Fibroblast of villous mesenchyme (primary cell): Measurements from ENCODE around the gene TMEM259. TPM values are rescaled to one million over a fixed set of nuclear protein-coding genes. Genes with fewer than 3 reads are reported as not detected.
A peak's percentile ranks its signal among the peaks of the same experiment; 100 is the strongest.

Source experiments
- DNase-seq: peaks from one replicate; pipeline ENCODE4 v3.0.0-alpha.2; 2010; ENCODE audit warnings: low read depth
- H3K4me3 ChIP-seq: 2 replicates; pipeline ENCODE4 v1.5.1; 2011; ENCODE audit warnings: low read depth, mild to moderate bottlenecking, low read length
- CTCF ChIP-seq: IDR thresholded peaks from 2 replicates; pipeline ENCODE4 v1.5.1; 2012; ENCODE audit warnings: low read depth, mild to moderate bottlenecking, low read length; ENCODE audit not compliant: insufficient read depth
- small RNA-seq: library from RNA; depleted of rRNA; stranded (forward); fragments of <200 nt; gene quantifications from one replicate; pipeline ENCODE3, GENCODE V24; 2012
- total RNA-seq: library from RNA; depleted of rRNA; stranded (reverse); fragments of >200 nt; gene quantifications from 2 replicates; pipeline ENCODE4 v1.2.3, GENCODE V29; 2012

Gene TMEM259
- total RNA-seq, 1 donor = 84.6 TPM

GRCh38 chr19:963486-963951, 57.4 kb downstream of the TMEM259 start:
- TF ChIP-seq CTCF = no peak
- no peak overlapping the region for H3K4me3 ChIP-seq
- DNase-seq = no peak

GRCh38 chr19:962683-963400, 58.1 kb downstream of the TMEM259 start:
- DNase-seq = no peak
- no peak for TF ChIP-seq CTCF
- H3K4me3 ChIP-seq = no peak overlapping the region

GRCh38 chr19:961866-962620, 58.9 kb downstream of the TMEM259 start:
- TF ChIP-seq CTCF = no peak
- H3K4me3 ChIP-seq = no peak overlapping the region
- peak; percentile 90 for DNase-seq

GRCh38 chr19:960601-960938, 60.4 kb downstream of the TMEM259 start:
- DNase-seq = no peak
- no peak overlapping the region for H3K4me3 ChIP-seq
- TF ChIP-seq CTCF = no peak

- no peak for TF ChIP-seq CTCF
These were observed 60.9 kb downstream of the TMEM259 start for GRCh38 chr19:960020-960419.

More at GRCh38 chr19:960020-960419, 60.9 kb downstream of the TMEM259 start:
- DNase-seq = no peak
- no peak overlapping the region for H3K4me3 ChIP-seq

Small RNAs within 50 kb of the gene (small RNA-seq; reads per million reads assigned to genes)
- gene RNU6-2 = 13.4 reads per million, percentile 92 among the genes with 10 or more reads in this experiment

Other genes starting within 250 kb of the TMEM259 start
- gene PTBP1, start 223.7 kb downstream of the TMEM259 start, total RNA-seq = 117 and 129 TPM in 2 replicates
- gene PLPPR3, start 199.2 kb downstream of the TMEM259 start, total RNA-seq = under 0.01 and 0.86 TPM in 2 replicates
- gene AZU1, start 193.3 kb downstream of the TMEM259 start, total RNA-seq = not detected in 2 replicates
- not detected in 2 replicates for gene PRTN3, start 180.1 kb downstream of the TMEM259 start, total RNA-seq
- not detected in 2 replicates for gene ELANE, start 168.8 kb downstream of the TMEM259 start, total RNA-seq
- 3.9 TPM in 2 replicates for gene CFD, start 161.5 kb downstream of the TMEM259 start, total RNA-seq
- 26.8 and 30.0 TPM in 2 replicates for gene MED16, start 127.9 kb downstream of the TMEM259 start, total RNA-seq
- gene RNU6-9, start 127.6 kb downstream of the TMEM259 start, total RNA-seq = not detected in 2 replicates
- gene R3HDM4, start 107.9 kb downstream of the TMEM259 start, total RNA-seq = 26.3 and 31.6 TPM in 2 replicates
- gene KISS1R, start 103.8 kb downstream of the TMEM259 start, total RNA-seq = not detected in 2 replicates
- 39.3 and 45.8 TPM in 2 replicates for gene ARID3A, start 95.1 kb downstream of the TMEM259 start, total RNA-seq
- 49.7 and 77.3 TPM in 2 replicates for gene WDR18, start 36.8 kb downstream of the TMEM259 start, total RNA-seq
- under 0.01 TPM in 2 replicates for gene GRIN3B, start 20.7 kb downstream of the TMEM259 start, total RNA-seq
- gene RNU6-2, start 399 bp upstream of the TMEM259 start, total RNA-seq = not detected in 2 replicates
- 508 and 544 TPM in 2 replicates for gene CNN2, start 5.5 kb upstream of the TMEM259 start, total RNA-seq
- gene ABCA7, start 19.0 kb upstream of the TMEM259 start, total RNA-seq = 11.2 and 13.9 TPM in 2 replicates
- 0.43 and 0.97 TPM in 2 replicates for gene ARHGAP45, start 46.0 kb upstream of the TMEM259 start, total RNA-seq
- gene POLR2E, start 74.3 kb upstream of the TMEM259 start, total RNA-seq = 69.5 and 71.2 TPM in 2 replicates
- gene GPX4, start 82.9 kb upstream of the TMEM259 start, total RNA-seq = 254 and 337 TPM in 2 replicates
- gene SBNO2, start 153.1 kb upstream of the TMEM259 start, total RNA-seq = 69.5 and 69.9 TPM in 2 replicates
- 90.8 and 94.1 TPM in 2 replicates for gene STK11, start 184.7 kb upstream of the TMEM259 start, total RNA-seq
- 5.8 and 6.0 TPM in 2 replicates for gene CBARP, start 216.9 kb upstream of the TMEM259 start, total RNA-seq
- 12.1 and 15.1 TPM in 2 replicates for gene ATP5F1D, start 220.6 kb upstream of the TMEM259 start, total RNA-seq
- 14.2 and 15.5 TPM in 2 replicates for gene MIDN, start 227.5 kb upstream of the TMEM259 start, total RNA-seq
- gene CIRBP, start 248.2 kb upstream of the TMEM259 start, total RNA-seq = 85.5 and 140 TPM in 2 replicates